ENCODE data around the gene ADAMTS13. TPM values are rescaled to one million over a fixed set of nuclear protein-coding genes. Genes with fewer than 3 reads are reported as not detected.
"Not testable (repeated sequence)": the region's sequence is repeated elsewhere in the genome, so short reads cannot be mapped to it uniquely, and the experiment has no call there.

ADAMTS13 gene
- polyA plus RNA-seq (2013, experiment 1 of 2; ENCODE audit: insufficient read length) = 2.3 TPM
- polyA plus RNA-seq (2013, experiment 2 of 2; ENCODE audit: insufficient read length) = 3.7 TPM

DNA sequence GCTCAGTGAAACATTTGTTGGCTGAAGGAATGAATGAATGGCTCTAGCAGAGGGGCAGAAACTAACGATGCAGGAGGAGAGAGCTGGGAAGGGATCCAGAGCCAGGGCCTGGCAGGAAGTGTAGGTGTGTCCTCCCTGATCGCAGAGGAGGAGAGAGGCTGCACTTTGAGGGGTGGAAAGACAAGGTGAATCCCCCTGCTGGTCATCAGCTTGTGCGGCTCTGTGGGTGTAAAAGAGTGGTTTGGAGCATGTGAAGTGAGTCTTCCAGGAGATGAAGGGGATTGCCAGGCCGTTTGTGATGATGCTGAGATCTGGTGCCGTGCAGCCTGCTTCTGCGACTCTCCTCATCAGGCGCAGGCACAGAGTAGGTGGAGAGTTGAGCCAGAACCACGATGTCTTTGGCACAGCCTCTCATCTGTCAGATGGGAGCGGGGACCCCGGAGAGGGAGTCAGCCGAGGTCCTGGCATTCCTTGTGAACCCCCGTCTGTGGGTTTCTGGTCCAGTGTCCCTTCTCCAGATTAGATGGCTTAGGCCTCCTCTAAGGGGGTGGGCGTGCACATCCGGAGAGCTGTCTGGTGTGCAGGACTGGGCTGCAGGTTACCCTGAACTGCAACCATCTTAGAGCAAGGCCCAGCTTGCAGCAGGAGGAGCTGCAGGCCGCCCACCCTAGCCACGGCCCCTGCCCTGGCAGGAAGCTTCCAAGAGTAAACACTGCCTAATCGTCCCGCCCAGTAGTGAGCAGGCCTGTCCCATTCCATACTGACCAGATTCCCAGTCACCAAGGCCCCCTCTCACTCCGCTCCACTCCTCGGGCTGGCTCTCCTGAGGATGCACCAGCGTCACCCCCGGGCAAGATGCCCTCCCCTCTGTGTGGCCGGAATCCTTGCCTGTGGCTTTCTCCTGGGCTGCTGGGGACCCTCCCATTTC lies at the start of gene ADAMTS13:
TSS of gene ADAMTS13 (plus strand) at position 753 of the 928 bp plus-strand sequence. CDS start at position 830, 77 bp downstream.
- no peak for DNase-seq

DNA sequence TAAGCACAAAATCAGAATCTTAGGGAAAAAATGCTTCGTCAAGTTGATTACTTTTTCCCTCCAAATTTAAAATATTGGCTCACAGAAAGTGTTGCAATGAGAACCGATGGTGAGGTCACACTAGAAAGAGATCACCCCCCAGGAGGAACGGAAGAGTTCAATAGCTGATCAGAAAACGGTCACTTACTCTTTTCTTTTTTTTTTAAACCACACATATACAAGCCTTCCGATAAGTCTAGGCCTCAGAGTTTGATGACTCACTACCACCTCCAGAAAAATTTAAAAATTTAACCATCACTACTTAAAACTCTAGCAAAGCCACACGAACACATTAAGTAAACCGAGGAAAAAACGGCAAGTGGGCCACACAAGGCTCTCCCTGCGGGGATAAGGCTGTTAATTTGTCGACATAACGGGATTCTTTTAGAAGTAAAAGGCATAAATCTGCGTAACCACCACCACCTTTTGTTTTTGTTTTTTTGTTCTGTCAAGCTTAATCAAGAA lies 47.5 kb upstream of the ADAMTS13 start:
- DNase-seq = peak; percentile 67

DNA sequence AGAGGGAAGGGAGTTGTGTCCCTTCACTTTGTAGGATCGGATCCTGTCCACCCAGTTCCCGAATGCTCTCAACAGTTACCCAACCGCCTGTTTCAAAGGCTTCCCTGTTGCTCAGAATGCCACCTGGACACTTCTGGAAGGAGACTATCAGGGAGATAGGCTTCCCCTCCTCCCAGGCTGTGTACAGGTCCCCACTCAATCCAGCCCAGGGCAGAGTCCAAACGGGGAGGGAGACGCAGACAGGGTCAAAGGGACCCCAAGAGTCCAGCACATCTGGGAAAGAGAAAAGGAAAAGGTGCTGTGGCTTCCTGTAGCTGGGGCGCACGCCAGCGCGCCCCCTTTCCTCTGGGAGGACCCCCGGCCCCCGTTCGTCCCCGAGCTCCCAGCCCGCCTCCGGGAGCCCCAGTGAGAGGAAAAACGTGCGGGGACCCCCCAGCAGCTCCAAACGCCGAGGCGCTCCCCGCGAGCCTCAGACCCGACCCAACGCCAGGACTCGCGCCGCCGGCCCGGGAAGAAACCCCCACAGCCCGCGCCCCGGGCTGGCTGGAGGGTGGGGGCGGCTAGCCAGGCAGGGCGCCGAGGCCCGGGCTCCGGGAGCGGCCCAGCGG lies 46.9 kb upstream of the ADAMTS13 start:
- peak; percentile 46 for DNase-seq

DNA sequence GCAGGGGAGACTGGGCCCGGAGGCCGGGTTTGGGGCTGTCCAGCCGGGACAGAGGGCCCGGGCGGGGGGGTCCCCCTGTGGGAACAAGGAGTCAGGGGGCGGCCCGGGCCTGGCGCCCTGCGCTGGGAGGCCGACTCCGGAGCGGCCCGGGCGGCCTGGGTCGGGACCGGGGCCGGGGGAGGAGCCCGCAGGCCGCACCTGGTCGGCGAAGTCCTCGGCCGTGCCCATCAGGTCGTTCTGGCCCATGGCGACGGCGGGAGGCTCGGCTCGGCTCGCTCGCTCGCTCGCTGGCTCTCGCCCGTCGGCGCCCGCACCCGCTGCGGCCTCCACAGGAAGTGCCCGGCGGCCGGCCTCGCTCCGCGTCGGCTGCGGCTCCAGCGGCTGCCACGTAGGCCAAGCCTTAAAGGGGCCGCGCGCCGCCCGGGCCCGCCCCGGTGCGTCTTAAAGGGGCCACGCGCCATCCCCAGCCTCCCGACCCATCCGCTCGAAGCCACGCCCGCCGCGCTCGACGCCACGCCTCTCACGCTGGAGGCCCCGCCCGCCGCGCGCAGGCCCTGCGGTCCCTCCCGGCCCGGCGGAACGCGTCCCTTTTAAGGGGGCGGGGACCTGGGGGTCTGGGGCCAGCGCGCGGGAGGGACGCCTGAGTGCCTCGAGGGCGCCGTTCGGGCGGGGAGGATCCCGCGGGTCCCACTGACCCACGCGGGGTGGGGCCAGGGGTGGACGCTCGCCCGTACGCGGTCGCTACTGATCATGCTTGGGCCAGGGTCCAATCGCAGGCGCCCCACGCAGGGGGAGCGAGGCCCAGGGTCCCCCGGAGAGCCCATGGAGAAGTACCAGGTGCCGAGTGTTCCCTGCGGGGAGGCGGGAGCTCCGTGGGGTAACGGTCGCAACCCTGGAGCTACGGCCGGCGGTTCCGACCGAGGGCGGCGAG lies 46.2 kb upstream of the ADAMTS13 start, which contains the start of the genes STKLD1 and SURF4:
TSS of gene STKLD1 (plus strand) at position 643 of the 931 bp plus-strand sequence. CDS start at position 751, 108 bp downstream.
TSS of gene SURF4 (minus strand) at position 337 of the 931 bp plus-strand sequence. CDS start at position 246, 91 bp downstream.
- peak; percentile 96 for DNase-seq

DNA sequence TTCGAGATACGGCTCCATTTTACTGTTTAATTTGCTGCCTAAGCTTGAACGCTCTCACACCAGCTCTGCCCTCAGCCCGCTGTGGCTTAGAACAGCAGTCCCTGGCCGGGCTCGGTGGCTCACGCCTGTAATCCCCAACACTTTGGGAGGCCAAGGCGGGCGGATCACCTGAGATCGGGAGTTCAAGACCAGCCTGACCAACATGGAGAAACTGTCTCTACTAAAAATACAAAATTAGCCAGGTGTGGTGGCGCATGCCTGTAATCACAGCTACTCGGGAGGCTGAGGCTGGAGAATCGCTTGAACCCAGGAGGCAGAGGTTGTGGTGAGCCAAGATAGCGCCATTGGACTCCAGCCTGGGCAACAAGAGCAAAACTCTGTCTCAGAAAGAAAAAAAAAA lies 44.9 kb upstream of the ADAMTS13 start:
- DNase-seq = not testable (repeated sequence)

DNA sequence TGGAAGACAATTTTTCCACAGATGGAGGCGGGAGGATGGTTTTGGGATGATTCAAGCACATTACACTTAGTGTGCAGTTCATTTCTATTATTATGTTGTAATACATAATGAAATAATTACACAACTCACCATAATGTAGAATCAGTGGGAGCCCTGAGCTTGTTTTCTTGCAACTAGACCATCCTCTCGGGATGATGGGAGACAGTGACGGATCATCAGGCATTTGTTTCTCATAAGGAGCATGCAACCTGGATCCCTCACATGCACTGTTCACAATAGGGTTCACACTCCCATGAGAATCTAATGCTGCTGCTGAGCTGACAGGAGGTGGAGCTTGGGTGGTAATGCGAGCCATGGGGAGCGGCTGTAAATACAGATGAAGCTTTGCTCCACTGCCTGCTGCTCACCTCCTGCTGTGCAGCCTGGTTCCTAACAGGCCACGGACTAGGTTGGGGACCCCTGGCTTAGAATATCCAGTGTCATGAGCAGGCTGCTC lies 44.4 kb upstream of the ADAMTS13 start:
- DNase-seq = peak; percentile 37

DNA sequence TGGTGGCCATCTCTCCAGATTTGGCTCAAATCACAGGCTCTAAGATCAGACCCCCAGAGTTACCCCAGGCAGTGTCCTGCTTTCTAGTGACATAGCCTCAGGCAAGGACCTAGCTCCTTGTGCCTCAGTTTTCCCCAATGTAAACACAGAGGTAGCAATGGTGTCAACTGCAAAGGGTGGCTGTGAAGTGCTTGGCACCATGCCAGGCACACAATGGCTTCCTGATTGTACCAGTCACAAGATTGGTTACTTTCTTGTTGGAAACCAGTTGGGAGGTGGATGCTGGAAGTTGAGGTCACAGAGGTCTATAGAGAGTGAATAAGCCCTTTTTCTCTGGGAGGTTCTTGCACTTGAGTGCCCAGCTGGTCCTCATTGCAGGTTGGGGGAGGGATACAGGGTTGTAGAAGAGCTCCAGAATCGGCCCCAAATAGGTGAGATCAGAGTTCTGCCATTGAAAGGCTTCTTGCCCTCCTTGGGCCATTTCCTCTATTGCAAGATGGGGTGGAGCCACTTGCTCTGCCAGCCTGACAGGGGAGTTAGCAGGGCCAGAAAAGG lies 43.7 kb upstream of the ADAMTS13 start:
- DNase-seq = no peak

DNA sequence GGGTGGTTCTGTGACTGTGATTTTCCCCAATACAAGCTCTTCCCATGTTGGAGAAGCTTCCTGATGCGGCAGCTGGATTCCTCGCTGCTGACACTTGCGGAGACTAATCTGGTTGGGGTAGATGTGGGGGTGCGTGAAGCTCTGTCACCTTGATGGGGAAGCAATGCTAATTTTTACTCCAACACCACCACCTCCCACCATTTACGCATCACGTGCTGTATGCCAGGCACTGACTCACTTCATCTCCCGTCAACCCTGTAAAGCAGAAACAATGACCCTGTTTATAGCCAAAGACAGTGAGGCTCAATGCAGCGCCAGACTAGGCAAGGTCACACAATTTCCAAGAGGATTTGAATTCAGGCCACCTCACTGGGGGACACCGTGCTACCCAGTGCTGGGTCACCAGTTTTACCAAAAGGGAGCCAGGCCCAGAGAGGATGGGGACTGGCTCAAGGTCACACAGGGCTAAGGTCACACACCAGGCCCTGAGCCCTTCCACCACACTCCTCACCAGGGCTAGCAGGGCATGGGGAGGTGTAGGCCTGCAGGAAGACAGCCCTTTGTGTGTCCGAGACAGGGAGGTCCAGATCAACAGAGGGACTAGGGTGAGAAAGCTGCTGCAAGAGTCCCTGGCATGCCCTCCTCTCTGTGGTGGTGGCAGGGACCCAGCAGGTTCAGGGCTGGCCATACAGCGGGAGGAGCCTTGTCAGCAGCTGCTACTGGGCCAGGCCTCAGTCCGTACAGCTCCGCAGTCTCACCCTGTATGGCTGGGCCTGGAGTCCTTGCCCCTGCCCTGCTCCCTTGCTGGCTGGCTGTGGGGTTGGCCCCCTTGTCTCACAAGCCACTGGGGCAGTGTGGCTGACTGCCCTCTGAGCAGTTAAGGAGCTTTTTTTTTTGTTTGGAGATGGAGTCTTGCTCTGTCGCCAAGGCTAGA lies 42.7 kb upstream of the ADAMTS13 start:
- DNase-seq = no peak

DNA sequence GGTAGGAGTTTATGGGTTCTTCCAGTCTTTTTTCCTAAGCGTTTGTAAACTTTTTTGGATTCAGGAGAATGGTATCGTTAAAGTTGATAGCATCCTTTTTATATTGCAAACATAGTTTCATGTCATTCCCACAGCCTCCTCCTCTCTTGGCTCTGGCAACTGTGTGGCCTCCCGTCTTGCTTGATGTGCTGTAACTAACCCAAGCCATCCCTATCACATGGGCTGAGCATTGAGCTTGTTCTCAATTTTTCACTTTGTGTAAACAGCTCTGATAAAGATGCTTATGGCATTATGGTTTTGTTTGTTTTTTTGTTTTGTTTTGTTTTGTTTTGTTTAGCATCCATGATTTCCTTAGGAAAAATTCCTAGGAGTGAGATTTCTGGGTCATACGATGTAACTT lies 41.4 kb upstream of the ADAMTS13 start:
- DNase-seq = no peak

DNA sequence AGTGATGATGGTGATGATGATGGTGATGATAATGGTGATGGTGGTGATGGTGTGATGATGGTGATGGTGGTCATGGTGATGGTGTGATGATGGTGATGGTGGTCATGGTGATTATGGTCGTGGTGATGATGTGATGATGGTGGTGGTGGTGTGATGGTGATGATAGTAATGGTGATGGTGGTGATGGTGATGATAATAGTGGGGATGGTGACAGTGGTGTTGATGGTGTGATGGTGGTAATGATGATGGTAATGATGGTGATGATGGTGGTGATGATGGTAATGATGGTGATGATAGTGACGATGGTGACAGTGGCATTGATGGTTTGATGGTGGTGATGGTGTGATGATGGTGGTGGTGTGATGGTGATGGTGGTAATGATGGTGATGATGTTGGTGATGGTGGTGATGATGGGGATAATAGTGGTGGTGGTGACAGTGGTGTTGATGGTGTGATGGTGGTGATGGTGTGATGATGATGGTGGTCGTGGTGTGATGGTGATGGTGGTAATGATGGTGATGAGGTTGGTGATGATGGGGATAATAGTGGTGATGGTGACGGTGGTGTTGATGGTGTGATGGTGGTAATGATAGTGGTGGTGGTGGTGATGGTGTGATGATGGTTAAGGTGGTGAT lies 39.5 kb upstream of the ADAMTS13 start:
- no peak for DNase-seq

DNA sequence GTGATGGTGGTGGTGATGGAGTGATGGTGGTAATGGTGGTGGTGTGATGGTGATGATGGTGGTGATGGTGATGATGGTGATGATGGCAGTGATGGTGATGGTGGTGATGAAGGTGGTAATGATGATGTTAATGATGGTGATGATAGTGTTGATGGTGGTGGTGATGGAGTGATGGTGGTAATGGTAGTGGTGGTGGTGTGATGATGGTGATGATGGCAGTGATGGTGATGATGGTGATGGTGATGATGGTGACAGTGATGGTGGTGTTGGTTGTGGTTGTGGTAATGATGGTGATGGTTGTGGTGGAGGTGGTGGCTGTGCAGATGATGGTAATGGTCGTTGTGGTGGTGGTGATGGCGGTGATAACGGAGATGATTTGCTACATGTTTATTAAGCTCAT lies 38.7 kb upstream of the ADAMTS13 start:
- no peak for DNase-seq

DNA sequence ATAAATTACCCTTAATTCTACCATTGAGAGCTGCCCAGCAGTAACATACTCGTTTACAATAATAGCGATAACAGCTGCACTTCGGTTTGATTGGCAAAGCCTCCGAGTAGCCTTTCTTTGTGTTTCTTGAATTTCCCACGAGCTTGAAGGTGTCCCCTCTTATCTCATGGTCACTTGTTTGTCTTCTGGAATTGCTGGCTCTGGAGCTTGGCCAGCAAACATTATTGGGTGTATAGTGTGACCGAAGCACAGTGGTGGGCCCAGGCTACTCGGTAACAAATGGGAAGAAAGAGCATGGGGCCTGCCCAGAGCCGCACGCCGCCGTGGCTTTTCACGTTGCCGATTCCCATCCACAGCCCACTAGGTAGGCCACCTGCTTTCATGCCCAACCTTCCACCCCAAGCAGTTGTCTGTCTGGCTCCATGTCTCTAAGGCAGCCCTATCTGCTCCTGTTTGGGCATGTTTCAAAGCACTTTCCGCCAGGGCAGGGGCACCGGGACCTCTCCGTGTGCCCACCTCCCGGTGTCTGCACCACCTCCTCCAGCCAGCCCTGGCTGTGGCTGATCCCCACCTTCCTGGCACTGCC lies 37.3 kb upstream of the ADAMTS13 start:
- no peak for DNase-seq

DNA sequence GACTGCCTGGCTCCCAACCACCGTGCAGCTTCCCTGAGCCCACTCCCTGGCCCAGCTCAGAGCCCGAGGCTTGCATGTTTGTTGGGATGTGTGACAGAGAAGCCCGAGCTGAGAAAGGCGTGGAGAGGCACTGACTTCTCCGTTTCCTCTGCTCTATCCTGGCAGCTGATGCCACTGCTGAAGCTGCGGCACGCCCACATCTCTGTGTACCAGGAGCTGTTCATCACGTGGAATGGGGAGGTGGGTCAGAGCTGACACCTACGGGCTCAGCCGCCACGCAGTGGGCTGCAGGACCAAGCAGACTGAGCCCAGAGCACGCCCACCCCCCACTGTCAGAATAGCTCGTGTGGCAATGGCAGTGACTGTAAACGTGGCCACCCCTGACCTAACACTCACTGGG lies 36.7 kb upstream of the ADAMTS13 start:
- DNase-seq = no peak

DNA sequence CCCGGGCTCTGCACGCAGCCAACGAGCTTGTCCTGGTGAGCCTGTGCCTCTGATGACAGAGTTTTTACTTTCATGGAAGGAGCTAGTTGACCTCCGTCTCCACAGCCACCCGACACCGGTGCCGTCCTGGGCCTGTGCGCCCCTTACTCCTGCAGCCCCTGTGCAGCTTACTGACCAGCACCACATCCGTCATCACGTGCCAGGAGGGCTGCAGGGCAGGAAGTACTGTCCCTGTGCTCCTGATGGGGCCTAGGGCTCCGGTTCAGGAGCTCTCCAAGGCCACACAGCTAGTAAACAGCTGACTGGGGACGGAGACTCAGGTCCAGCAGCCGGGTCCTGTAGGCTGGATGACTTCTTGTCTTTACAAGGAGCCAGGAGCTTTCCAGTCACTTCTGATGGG lies 35.8 kb upstream of the ADAMTS13 start:
- no peak for DNase-seq

DNA sequence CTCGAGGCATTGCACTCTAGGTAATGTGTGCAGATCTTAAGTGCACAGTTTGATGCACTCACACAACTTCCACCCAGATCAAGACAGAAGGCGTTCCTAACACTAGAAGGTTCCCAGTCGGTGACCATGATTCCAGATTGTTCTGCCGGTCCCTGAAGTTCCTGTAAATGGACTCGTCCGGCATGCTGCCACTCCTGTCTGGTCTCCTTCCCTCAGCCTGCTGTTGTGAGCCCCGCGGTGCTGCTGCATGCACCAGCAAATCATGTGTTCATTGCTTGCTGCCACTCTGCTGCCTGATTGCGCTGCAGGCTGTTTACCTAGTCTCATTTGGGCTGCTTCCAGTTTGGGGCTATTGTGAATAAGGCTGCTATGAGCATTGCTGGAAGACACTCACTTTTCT lies 34.5 kb upstream of the ADAMTS13 start:
- no peak for DNase-seq

DNA sequence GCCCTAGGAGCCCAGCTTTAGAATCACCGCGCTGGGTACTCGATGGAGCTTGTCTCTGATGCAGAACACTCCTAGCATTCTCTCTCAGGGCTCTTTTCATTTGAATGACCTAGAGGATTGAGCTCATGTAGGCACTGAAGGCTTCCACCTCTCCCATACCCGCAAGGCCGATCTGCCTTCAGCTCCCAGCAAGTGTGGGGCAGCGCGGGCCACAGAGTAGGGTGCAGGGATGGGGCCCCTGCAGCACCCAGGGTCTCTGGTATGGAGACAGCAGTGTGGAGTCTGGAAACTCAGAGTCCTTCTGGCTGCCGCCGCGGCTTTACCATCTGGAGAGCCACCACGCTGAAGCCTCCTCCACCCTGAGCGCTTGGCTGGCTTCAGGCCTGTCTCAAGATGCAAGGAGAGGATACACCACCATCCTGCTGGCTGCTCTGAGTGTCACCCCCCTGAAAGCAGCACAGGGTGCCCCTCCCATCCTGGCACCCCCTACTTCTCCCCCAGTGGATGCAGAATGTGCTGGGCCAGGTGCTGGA lies 33.1 kb upstream of the ADAMTS13 start:
- DNase-seq = no peak

DNA sequence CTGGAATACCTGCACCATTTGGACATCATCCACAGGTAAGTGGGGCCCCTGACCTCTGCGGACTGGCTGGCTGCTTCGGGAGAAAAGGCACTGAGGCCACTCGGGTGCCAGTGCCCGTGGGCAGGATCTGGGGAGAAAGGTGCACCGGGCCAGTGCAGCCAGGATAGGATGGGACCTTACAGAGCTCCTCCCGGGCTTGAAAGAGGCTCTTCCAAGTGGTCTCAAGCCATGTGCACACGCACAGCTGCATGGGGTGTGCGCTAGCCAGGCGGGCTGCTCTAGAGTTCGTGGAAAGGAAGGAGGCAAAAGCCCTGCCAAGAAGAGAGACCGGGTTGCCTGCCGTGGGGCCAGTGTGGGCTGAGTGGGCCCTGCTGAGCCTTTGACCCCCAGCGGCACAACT lies 32.6 kb upstream of the ADAMTS13 start:
- no peak for DNase-seq

DNA sequence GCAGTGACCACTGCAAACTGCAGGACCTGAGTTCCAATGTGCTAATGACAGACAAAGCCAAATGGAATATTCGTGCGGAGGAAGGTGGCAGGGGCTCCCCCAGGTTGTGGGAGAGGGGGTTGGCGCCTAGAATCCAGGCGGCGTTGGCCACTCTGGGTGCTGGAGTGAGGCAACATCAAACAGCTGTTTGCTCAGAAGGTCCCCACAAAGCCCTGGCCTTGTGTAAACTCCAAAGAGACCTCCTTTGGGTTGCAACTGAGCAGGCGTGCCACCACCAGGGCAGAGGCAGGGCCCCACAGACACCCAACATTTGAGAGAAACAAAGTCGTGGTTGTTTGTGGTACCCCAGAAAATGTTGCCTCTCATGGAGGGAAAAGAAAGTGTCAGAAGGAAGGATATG lies 31.5 kb upstream of the ADAMTS13 start:
- no peak for DNase-seq

DNA sequence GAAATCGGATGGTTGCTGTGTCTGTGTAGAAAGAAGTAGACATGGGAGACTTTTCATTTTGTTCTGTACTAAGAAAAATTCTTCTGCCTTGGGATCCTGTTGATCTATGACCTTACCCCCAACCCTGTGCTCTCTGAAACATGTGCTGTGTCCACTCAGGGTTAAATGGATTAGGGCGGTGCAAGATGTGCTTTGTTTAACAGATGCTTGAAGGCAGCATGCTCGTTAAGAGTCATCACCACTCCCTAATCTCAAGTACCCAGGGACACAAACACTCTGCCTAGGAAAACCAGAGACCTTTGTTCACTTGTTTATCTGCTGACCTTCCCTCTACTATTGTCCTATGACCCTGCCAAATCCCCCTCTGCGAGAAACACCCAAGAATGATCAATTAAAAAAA lies 30.7 kb upstream of the ADAMTS13 start:
- not testable (repeated sequence) for DNase-seq

Measured in fibroblast of skin of back (primary cell).